Uterus (tissue), 4 donors: ENCODE results near the gene FAM90A26. TPM values are rescaled to one million over a fixed set of nuclear protein-coding genes. Genes with fewer than 3 reads are reported as not detected.
"Not testable (repeated sequence)": the region's sequence is repeated elsewhere in the genome, so short reads cannot be mapped to it uniquely, and the experiment has no call there.

ENCODE experiments used
- DNase-seq, 2 donors: peaks; one replicate each; pipeline ENCODE4 v3.0.0-alpha.2; 2019 to 2020
- H3K27ac ChIP-seq, 2 donors: fragments of 200-600 bp; sonication (generic); 1 replicate in 1 of 2; 2 replicates in 1 of 2; pipeline ENCODE4 v1.5.1; 2016 to 2018
- H3K27me3 ChIP-seq, 2 donors: fragments of 200-600 bp; sonication (generic); one replicate each; pipeline ENCODE4 v1.5.1; 2018 to 2019; ENCODE audit warnings: control low read depth in 1 of 2
- H3K36me3 ChIP-seq, 2 donors: fragments of 200-600 bp; sonication (generic); one replicate each; pipeline ENCODE4 v1.5.1; 2019; ENCODE audit warnings: control low read depth in 1 of 2
- H3K4me1 ChIP-seq, 2 donors: fragments of 200-600 bp; sonication (generic); one replicate each; pipeline ENCODE4 v1.5.1; 2018 to 2019; ENCODE audit warnings: control low read depth in 1 of 2
- H3K4me3 ChIP-seq, 2 donors: fragments of 200-600 bp; sonication (generic); 1 replicate in 1 of 2; 2 replicates in 1 of 2; pipeline ENCODE4 v1.5.1; 2018 to 2019; ENCODE audit warnings: mild to moderate bottlenecking in 1 of 2
- H3K9me3 ChIP-seq, 2 donors: fragments of 200-600 bp; sonication (generic); one replicate each; pipeline ENCODE4 v1.5.1; 2019; ENCODE audit warnings: control low read depth in 1 of 2
- CTCF ChIP-seq, 4 experiments: fragments of 200-600 bp in 2 of 4; fragments of 450-650 bp in 2 of 4; sonication (generic) in 2 of 4; IDR thresholded peaks; one replicate each; pipeline ENCODE4 v1.5.1; 2016 to 2019; ENCODE audit warnings: antibody characterized with exemption in 4 of 4, mild to moderate bottlenecking in 2 of 4, moderate library complexity in 1 of 4
- POLR2A ChIP-seq, 2 donors: fragments of 450-650 bp; IDR thresholded peaks; one replicate each; pipeline ENCODE4 v1.6.1; 2016; ENCODE audit warnings: antibody characterized with exemption in 2 of 2, mild to moderate bottlenecking in 1 of 2, moderate library complexity in 1 of 2
- intact Hi-C: fragments of 100-400 bp; cut with DNase I; formaldehyde crosslinking; loops from one replicate; pipeline ENCODE4 v1.15.1; 2023; ENCODE audit warnings: low total_unique reads
- total RNA-seq, 4 donors: library from RNA; depleted of rRNA in 3 of 4; stranded (reverse); fragments of >200 nt in 3 of 4; gene quantifications; one replicate each; pipeline versions ENCODE4 v1.1.0 to v1.2.4, GENCODE V29; 2014 to 2023
- donor health status: DM: yes; HTN: yes; CAD: no.

Gene FAM90A26
- total RNA-seq, 4 donors from 2014 or later: not detected

DNA sequence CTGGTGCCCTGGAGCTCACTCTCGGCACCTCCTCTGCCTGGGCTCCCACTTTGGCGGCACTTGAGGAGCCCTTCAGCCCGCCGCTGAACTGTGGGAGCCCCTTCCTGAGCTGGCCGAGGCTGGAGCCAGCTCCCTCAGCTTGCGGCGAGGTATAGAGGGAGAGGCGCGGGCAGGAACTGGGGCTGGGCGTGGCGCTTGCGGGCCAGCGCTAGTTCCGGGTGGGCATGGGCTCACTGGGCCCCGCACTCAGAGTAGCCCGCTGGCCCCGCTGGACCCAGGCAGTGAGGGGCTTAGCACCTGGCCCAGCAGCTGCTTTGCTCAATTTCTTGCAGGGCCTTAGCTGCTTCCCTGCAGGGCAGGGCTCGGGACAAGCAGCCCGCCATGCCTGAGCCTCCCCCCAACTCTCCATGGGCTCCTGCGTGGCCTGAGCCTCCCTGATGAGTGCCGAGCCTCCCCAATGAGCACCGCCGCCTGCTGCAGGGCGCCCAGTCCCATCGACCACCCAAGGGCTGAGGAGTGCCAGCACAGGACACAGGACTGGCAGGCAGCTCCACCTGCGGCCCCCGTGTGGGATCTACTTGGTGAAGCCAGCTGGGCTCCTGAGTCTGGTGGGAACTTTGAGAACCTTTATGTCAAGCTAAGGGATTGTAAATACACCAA, 26.7 kb upstream of the FAM90A26 start:
- no peak for DNase-seq
- H3K4me3 ChIP-seq: no peak overlapping the region
- TF ChIP-seq CTCF (IDR thresholded peaks at IDR 0.05): no peak
- no peak for TF ChIP-seq POLR2A (IDR thresholded peaks at IDR 0.05)
- intact Hi-C loops: no loop called here
- H3K27ac ChIP-seq: no peak overlapping the region
- H3K9me3 ChIP-seq: no peaks in the 10 kb centered on the region
- no peaks in the 10 kb centered on the region for H3K4me1 ChIP-seq
- no peaks in the 10 kb centered on the region for H3K27me3 ChIP-seq
- no peaks in the 10 kb centered on the region for H3K36me3 ChIP-seq

DNA sequence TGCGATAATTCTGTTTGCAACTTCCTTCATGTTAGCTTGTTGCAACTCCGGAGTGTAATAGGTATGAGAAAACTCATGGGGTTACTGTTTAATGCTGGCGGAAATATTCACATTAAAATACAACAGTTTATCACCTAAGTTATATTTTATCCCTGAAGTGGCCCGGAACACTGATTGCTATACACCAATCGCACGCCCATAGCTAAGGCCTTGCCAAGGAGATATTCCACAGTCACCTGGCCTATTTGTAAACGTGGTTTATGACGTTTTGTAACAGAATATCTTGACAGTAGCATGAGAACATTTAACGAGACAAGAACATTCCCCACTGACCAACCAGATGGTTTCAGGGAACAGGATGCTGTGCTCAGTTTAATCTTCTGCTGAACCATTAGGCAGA, 23.2 kb upstream of the FAM90A26 start:
- no peaks in the 10 kb centered on the region for H3K9me3 ChIP-seq
- TF ChIP-seq POLR2A (IDR thresholded peaks at IDR 0.05) (no peak), CTCF (IDR thresholded peaks at IDR 0.05) (no peak)
- no peak overlapping the region for H3K4me3 ChIP-seq
- no peaks in the 10 kb centered on the region for H3K36me3 ChIP-seq
- H3K27ac ChIP-seq: no peak overlapping the region
- no peaks in the 10 kb centered on the region for H3K27me3 ChIP-seq
- DNase-seq: no peak
- H3K4me1 ChIP-seq: no peaks in the 10 kb centered on the region
- intact Hi-C loops: no loop called here

GRCh38 chr4:9147368-9147767, 22.8 kb upstream of the FAM90A26 start:
- H3K4me1 ChIP-seq, H3K4me3 ChIP-seq, H3K27me3 ChIP-seq, H3K9me3 ChIP-seq, DNase-seq, H3K36me3 ChIP-seq, intact Hi-C loops, H3K27ac ChIP-seq: not testable (repeated sequence)

GRCh38 chr4:9148611-9149409, 21.4 kb upstream of the FAM90A26 start:
- H3K4me3 ChIP-seq, H3K36me3 ChIP-seq, H3K4me1 ChIP-seq, intact Hi-C loops, H3K27ac ChIP-seq, H3K9me3 ChIP-seq, H3K27me3 ChIP-seq, DNase-seq: not testable (repeated sequence)

- H3K27me3 ChIP-seq, DNase-seq, H3K9me3 ChIP-seq, H3K36me3 ChIP-seq, intact Hi-C loops, H3K4me1 ChIP-seq: not testable (repeated sequence)
- peak overlapping the region; percentile 88 to 99 for H3K27ac ChIP-seq
- peak overlapping the region; percentile 60 to 93 for H3K4me3 ChIP-seq
These were observed 18.4 kb upstream of the FAM90A26 start for GRCh38 chr4:9151809-9152179.

DNA sequence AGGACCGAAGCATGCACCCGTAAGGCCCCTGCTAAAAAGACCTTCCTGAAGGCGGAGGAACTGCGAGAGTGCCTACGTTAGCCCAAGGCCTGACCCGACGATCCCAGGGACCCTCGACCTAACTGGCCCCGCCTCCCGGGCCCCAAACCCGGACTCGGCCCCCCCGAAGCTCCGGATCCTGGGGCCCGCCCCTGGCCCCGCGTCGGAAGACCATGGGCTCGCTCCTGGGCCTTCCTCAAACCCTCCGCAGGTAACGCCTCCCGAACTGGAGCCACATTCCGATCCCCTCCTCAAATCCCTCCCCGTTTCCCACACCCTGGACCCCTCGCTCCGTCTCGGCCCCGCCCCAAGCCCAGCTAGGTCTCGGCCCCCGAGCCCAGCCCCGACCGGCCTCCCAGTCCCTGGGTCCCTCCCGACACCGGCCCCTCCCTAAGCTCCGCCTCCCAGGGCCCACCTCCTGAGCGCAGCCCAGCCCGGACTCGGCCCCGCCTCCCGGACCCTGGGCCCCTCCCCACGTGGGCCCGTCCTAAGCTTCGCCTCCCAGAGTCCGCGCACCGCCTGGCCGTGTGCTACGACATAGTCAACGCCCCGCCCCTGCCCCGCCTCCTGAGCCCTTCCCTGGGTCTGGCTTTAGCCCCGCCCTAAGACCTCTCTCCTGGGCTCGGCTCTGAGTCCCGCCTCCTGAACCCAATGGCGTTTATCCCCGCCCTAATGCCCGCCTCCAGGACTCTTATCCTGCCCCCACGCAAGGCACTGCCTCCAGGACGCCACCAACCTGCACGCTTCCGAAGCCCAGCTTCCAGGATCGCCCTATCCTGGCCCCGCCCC, 17.8 kb upstream of the FAM90A26 start:
- H3K4me1 ChIP-seq, H3K36me3 ChIP-seq, H3K9me3 ChIP-seq, intact Hi-C loops, H3K27me3 ChIP-seq: not testable (repeated sequence)
- H3K27ac ChIP-seq: peak overlapping the region; percentile 88 to 99
- H3K4me3 ChIP-seq: peak overlapping the region; percentile 65 to 93
- peak; percentile 58 to 75 for TF ChIP-seq POLR2A (IDR thresholded peaks at IDR 0.05)
- DNase-seq: peak; percentile 99
